ENCODE measurements around the gene ARRDC2. TPM values are rescaled to one million over a fixed set of nuclear protein-coding genes. Genes with fewer than 3 reads are reported as not detected.

Gene ARRDC2
- total RNA-seq, 4 donors from 2014 or later: 38.5 to 140 (median 84.0) TPM

DNA sequence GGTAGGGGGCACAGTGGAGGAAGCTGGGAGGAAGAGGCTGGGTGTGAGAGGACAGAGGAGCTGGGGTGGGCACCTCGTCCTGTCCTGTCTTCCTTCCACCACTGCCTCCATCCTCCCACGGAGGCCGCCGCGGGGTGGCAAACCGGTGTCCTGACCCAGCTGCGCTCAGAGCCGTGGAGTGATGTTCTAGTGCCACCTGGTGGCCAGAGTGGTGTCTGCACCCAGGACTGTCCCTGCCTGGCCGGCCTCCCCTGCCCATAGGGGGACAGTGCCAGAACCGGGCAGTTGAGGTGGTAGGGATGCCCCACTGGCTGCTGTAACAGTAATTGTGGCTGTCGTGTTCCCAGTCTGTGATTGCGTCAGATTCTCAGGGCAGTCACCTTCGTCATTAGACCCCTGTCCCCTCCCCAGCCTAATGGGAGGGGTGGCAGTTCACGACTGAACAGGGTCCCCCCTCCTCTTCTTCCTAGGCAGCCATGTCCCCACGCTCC lies 11.1 kb upstream of the ARRDC2 start:
- TF ChIP-seq, protein P1, sequence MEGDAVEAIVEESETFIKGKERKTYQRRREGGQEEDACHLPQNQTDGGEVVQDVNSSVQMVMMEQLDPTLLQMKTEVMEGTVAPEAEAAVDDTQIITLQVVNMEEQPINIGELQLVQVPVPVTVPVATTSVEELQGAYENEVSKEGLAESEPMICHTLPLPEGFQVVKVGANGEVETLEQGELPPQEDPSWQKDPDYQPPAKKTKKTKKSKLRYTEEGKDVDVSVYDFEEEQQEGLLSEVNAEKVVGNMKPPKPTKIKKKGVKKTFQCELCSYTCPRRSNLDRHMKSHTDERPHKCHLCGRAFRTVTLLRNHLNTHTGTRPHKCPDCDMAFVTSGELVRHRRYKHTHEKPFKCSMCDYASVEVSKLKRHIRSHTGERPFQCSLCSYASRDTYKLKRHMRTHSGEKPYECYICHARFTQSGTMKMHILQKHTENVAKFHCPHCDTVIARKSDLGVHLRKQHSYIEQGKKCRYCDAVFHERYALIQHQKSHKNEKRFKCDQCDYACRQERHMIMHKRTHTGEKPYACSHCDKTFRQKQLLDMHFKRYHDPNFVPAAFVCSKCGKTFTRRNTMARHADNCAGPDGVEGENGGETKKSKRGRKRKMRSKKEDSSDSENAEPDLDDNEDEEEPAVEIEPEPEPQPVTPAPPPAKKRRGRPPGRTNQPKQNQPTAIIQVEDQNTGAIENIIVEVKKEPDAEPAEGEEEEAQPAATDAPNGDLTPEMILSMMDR (IDR thresholded peaks at IDR 0.05; ENCODE audit: low read depth): no peak

GRCh38 chr19:17997969-17998826 lies 9.8 kb upstream of the ARRDC2 start:
- TF ChIP-seq, protein P1 (IDR thresholded peaks at IDR 0.05; ENCODE audit: low read depth): no peak

DNA sequence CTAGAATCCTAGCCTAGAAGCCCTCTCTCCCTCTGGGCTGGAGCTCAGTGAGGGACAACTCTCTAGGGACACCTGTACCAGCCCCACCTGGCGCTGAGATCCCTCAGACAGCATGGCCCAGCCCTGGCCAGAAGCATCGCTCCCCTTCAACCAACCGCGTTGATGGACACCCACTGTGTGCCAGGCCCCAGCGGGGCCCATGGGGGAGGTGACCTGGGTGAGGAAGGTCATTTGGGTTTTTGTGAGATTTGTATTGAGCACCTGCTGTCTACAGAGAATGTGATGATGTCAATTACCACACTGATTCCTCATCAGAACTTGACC lies 9.2 kb upstream of the ARRDC2 start:
- TF ChIP-seq, protein P1 (IDR thresholded peaks at IDR 0.05; ENCODE audit: low read depth): no peak

- TF ChIP-seq, protein P1 (IDR thresholded peaks at IDR 0.05; ENCODE audit: low read depth): no peak
Observed at GRCh38 chr19:17999684-18000479, 8.1 kb upstream of the ARRDC2 start.

GRCh38 chr19:18000480-18000914 lies 7.5 kb upstream of the ARRDC2 start:
- TF ChIP-seq, protein P1 (IDR thresholded peaks at IDR 0.05; ENCODE audit: low read depth): no peak

- TF ChIP-seq, protein P1 (IDR thresholded peaks at IDR 0.05; ENCODE audit: low read depth): no peak
Observed at GRCh38 chr19:18000915-18001776, 6.8 kb upstream of the ARRDC2 start.

Measured in subcutaneous adipose tissue (tissue), 4 donors.